PC-9 (cell line): Measurements from ENCODE around the gene CCDC102B.

Experiments
- CTCF ChIP-seq: fragments of 200-600 bp; sonication (generic); conservative IDR thresholded peaks from 2 replicates; pipeline ENCODE4 v1.6.1; 2017; ENCODE audit warnings: mixed run types, antibody characterized with exemption, mild to moderate bottlenecking, moderate library complexity
- EZH2 ChIP-seq: fragments of 200-600 bp; sonication (generic); IDR thresholded peaks from 2 replicates; pipeline ENCODE4 v1.8.0; 2017; ENCODE audit warnings: antibody characterized with exemption, low read depth

GRCh38 chr18:68861365-68861764, 63.5 kb downstream of the CCDC102B start:
- TF ChIP-seq CTCF (no peak), EZH2 (no peak)
